NT2/D1 (cell line): Measurements from ENCODE around the gene TUBA4A.

Source experiments
- DNase-seq: peaks from one replicate; pipeline ENCODE4 v3.0.0-alpha.2; 2011; ENCODE audit warnings: low read depth, low spot score
- H3K27me3 ChIP-seq: 2 replicates; pipeline ENCODE4 v1.6.0; 2011; ENCODE audit warnings: mild to moderate bottlenecking; ENCODE audit not compliant: insufficient read length, insufficient read depth
- H3K36me3 ChIP-seq: 2 replicates; pipeline ENCODE4 v1.6.1; 2011; ENCODE audit warnings: mild to moderate bottlenecking, low read length, mixed read lengths; ENCODE audit not compliant: insufficient read depth, insufficient read length
- H3K4me1 ChIP-seq: 2 replicates; pipeline ENCODE4 v1.5.1; 2011; ENCODE audit not compliant: insufficient read depth, insufficient read length
- H3K4me3 ChIP-seq: 2 replicates; pipeline ENCODE4 v1.5.1; 2011; ENCODE audit warnings: low read depth; ENCODE audit not compliant: insufficient read length
- H3K9ac ChIP-seq: 2 replicates; pipeline ENCODE4 v1.6.0; 2011; ENCODE audit warnings: low read depth; ENCODE audit not compliant: insufficient read length
- H3K9me3 ChIP-seq: 2 replicates; pipeline ENCODE4 v1.5.1; 2011; ENCODE audit warnings: mild to moderate bottlenecking, low read length; ENCODE audit not compliant: insufficient read depth
- SUZ12 ChIP-seq: IDR thresholded peaks from 2 replicates; pipeline ENCODE4 v1.6.1; 2011; ENCODE audit not compliant: insufficient read length, insufficient read depth; ENCODE audit errors: extremely low read depth
- YY1 ChIP-seq: IDR thresholded peaks from 2 replicates; pipeline ENCODE4 v1.6.1; 2011; ENCODE audit not compliant: insufficient read length, insufficient read depth
- ZNF274 ChIP-seq: IDR thresholded peaks from 2 replicates; pipeline ENCODE4 v1.6.1; 2011; ENCODE audit warnings: mild to moderate bottlenecking, low read depth, low read length

The TUBA4A gene

DNA sequence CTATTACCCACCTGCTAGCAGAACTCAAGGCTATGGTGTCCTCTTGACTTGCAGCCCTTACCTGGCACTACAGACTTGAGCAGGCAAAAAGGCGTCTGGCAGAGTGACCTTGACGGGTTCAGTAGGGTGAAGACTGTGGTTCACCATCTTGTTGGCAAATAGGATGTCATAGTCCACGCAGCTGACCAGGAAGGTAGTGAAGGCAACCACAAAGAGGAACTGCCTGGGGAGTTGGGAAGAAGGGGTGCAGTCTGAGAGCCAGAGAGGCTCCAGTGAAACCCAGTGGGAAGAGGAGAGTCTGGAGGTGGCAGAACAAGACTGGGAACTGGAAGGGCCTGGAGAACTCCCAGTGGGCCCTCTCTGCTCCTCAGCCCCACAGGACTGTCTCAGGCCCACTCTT, 28.4 kb downstream of the TUBA4A start:
- no peaks in the 10 kb centered on the region for H3K9me3 ChIP-seq
- H3K4me1 ChIP-seq, result peaks cover 7% of the 10 kb centered on the region
- TF ChIP-seq YY1, result no peak
- TF ChIP-seq ZNF274, result no peak
- no peak for TF ChIP-seq SUZ12
- no peaks in the 10 kb centered on the region for H3K27me3 ChIP-seq
- H3K9ac ChIP-seq, result no peak overlapping the region
- no peak overlapping the region for H3K4me3 ChIP-seq
- no peak for DNase-seq
- H3K36me3 ChIP-seq, result peaks cover 70% of the 10 kb centered on the region

DNA sequence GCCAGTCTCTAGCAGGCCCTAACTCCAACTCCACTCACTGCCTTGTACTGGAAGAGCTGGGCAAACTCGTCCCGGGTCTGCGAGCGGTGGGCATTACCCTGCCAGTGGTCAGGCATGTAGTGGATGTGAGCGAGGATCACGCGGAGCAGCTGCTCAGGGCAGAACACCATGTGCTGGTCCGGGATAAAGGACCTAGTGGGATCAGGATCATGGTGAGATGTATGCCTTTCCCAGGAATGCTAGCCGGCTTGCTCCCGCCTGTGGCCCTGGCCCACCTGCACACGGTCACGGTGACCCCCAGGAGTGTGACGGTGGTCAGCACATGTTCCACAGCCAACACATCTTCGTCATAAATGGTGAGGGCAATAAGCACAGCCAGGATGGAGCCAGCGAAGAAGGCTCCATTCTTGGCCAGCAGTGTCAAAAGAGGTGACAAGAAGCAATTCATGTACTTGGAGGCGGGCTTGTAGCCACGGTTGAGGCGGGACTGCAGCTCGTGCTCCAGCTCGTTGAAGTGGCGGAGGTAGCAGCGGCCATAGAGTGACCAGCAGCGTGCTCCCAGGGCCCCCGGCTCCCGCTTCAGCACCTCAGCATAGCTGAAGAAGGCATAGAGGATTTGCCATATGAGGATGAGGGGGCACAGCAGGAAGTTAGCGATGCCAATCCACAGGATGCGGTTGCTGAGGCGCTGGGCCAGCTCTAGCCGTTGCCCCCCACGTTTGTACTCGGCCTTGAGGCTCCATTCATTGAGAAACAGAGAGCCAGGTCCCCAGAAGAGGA, 29.7 kb downstream of the TUBA4A start:
- H3K4me1 ChIP-seq, result peaks cover 9% of the 10 kb centered on the region
- H3K36me3 ChIP-seq, result peaks cover 82% of the 10 kb centered on the region
- DNase-seq, result no peak
- H3K9ac ChIP-seq, result no peak overlapping the region
- H3K4me3 ChIP-seq, result no peak overlapping the region
- H3K27me3 ChIP-seq, result no peaks in the 10 kb centered on the region
- no peak for TF ChIP-seq SUZ12
- TF ChIP-seq YY1, result no peak
- TF ChIP-seq ZNF274, result no peak
- H3K9me3 ChIP-seq, result no peaks in the 10 kb centered on the region

DNA sequence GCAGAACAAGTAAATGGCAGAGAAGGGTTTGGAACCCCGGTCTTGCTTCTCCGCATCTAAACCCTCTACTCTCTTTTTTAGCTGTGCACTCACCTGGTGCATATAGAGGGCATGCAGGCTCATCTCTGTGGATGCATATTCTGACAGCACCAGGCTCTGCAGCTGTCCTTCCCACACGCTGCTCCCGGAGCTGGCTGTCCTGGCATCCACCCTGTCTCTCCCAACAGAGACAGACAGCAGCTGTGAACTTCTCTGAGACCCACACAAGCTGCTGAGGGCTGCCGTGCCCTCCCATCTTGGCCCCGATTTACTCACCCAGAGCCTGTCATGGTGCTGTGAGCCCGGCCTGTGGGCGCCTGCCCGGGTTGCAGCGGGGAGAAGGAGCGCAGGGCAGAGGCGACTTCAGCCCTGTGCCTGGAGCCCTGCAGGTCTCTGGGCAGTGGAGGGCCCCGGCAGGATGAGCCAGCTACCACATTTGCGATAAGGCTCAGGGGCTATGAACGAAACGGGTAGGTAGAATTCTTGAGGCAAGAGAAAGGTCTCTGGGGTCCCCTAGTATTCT, 31.7 kb downstream of the TUBA4A start:
- no peak overlapping the region for H3K4me3 ChIP-seq
- no peak for DNase-seq
- H3K9ac ChIP-seq, result no peak overlapping the region
- H3K4me1 ChIP-seq, result peaks cover 2% of the 10 kb centered on the region
- TF ChIP-seq YY1, result no peak
- TF ChIP-seq ZNF274, result no peak
- no peak for TF ChIP-seq SUZ12
- no peaks in the 10 kb centered on the region for H3K27me3 ChIP-seq
- H3K36me3 ChIP-seq, result peaks cover 78% of the 10 kb centered on the region
- no peaks in the 10 kb centered on the region for H3K9me3 ChIP-seq

DNA sequence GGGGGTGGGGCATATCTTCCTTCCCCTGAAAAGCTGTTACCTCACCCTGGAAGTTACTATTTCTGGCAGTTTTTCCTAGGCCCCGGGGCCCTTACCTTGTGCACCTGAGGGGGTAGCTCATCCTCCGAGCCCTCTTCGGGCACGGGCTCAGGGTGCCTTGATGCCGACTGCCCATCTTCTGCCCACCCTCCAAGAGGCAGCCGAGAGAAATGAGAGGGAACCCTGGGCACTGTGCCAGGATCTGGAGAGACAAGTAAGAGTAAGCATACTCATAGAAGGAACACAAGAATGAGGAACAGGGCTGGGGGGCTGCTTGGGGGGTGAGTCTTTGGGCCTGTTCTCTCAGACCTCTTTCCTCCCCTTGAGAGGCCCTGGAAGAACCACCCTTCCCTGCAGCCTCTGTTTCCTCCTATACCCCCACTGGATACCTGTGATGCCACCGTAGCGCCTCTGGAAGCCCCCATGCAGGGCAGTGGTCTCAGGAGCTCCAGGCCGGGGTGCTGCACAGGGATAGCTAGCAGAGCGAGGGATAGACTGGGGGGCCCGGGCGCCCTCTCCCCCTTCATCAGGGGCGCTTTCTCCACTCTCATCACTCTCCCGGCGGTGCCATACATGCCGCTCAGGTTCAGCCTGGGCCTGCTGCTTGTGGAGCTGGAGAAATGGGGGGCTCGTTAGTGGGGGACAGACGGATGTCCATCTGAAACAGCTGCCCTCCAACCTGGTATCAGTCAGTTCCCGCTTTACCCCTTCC, 32.9 kb downstream of the TUBA4A start:
- Histone ChIP-seq H3K36me3 (peaks cover 78% of the 10 kb centered on the region), H3K4me1 (peaks cover 10% of the 10 kb centered on the region), H3K9ac (no peak overlapping the region), H3K27me3 (no peaks in the 10 kb centered on the region), H3K9me3 (no peaks in the 10 kb centered on the region), H3K4me3 (no peak overlapping the region)
- TF ChIP-seq YY1, result no peak
- no peak for TF ChIP-seq ZNF274
- no peak for TF ChIP-seq SUZ12
- no peak for DNase-seq

DNA sequence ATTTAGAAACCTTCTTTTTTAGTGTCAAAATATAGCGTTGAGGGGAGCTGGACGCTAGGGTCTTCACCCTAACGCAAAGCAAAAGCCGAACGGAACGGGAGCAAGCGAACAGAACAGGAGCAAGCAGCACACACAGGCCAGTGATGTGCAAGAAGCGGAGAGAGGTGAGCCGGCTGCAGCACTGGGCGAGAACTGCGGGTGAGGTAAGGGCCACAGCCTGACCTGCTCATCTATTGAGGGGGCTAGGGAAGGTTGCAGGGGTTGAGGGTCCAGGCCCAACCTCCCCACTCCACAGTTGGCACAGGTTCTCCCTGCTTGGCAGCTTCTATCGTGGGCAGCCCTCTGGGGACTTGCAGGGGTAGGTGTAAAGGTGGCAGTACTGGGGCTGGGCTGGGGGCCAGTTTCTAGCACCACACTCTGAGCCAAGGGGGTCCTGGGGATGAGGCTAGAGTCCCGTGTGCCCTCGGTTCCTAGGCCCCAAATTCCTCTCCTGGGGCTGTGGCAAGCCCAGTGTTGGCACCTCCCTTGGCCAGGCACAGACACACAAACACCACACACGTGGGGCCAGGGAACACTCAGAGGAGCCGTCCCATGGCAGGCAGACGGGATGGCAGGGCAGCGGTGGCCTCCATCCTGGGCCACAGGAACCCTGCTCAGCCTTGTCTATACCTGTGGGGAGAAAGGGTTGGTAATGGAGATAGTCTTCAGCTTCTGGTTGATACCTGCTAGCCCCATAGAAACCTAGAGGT, 33.8 kb downstream of the TUBA4A start:
- no peak for DNase-seq
- Histone ChIP-seq H3K4me1 (peaks cover 10% of the 10 kb centered on the region), H3K36me3 (peaks cover 78% of the 10 kb centered on the region), H3K27me3 (no peaks in the 10 kb centered on the region), H3K9me3 (no peaks in the 10 kb centered on the region), H3K9ac (no peak overlapping the region), H3K4me3 (no peak overlapping the region)
- TF ChIP-seq SUZ12, result no peak
- no peak for TF ChIP-seq YY1
- no peak for TF ChIP-seq ZNF274

DNA sequence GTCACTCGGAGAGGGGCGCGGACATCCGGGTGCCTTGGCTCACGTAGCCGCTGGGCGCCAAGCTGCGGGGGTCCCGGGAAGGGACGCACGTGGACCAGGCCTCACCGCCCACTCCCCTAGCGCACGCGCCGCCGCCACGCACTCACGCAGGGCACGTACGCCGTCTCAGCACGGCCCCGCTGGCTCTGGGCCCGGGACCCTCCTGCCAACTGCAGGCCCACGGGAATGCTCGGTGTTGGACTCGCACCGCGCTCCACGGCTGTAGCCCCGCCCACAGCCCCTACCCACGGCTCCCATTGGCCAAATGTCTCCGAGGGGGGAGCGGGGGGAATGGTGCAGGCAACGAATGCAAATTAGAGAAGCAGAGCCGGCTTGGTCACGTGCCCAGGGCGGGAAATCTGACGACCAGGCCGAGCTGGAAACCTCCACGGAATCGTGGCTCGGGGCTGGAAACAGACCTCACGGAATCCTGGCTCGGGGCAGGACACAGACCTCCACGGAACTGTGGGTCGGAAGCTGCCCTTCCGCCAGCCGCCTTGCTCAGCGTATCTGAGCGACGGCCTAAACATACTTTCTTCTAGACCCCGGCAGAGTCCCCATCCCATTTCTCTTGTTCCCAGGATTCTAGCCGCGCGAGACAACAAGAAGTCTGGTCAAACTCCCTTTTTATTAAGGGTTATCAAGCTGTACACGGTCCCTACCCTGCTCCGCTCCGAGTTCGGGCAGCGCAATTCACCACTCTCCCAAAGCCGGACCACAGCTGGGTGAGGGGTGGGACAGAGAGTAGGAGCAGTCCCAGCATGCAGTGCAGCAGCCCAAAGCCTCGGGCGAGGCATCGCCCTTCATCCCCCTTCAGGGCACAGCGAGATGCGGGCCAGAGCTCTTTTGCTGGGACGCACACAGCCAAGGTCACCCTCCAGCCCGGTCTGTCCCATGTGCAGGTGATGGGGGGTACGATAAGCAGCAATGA, 34.7 kb downstream of the TUBA4A start, which contains the start of gene ABCB6:
TSS of gene ABCB6 (minus strand) at position 227 of the 970 bp plus-strand sequence. CDS start 285 bp downstream, outside the sequence.
- Histone ChIP-seq H3K9ac (peak within 1 kb of the TSS; percentile 88), H3K4me1 (peaks cover 10% of the 10 kb centered on the region), H3K36me3 (peaks cover 78% of the 10 kb centered on the region), H3K9me3 (no peaks in the 10 kb centered on the region), H3K27me3 (no peaks in the 10 kb centered on the region), H3K4me3 (peak within 1 kb of the TSS; percentile 70)
- TF ChIP-seq YY1, result no peak
- no peak for TF ChIP-seq SUZ12
- TF ChIP-seq ZNF274, result no peak
- DNase-seq, result peak; percentile 81
